ENCODE data around the gene TMPRSS11E.
"Not testable (repeated sequence)": the region's sequence is repeated elsewhere in the genome, so short reads cannot be mapped to it uniquely, and the experiment has no call there.

TMPRSS11E gene, protein sequence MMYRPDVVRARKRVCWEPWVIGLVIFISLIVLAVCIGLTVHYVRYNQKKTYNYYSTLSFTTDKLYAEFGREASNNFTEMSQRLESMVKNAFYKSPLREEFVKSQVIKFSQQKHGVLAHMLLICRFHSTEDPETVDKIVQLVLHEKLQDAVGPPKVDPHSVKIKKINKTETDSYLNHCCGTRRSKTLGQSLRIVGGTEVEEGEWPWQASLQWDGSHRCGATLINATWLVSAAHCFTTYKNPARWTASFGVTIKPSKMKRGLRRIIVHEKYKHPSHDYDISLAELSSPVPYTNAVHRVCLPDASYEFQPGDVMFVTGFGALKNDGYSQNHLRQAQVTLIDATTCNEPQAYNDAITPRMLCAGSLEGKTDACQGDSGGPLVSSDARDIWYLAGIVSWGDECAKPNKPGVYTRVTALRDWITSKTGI

GRCh38 chr4:68447201-68447600, at the start of gene TMPRSS11E:
TSS of gene TMPRSS11E (plus strand) at chr4:68447463. CDS start at chr4:68447513, 50 bp downstream.
- no peak for DNase-seq

- no peak for DNase-seq
Observed at GRCh38 chr4:68399306-68399705, 48.0 kb upstream of the TMPRSS11E start.

DNA sequence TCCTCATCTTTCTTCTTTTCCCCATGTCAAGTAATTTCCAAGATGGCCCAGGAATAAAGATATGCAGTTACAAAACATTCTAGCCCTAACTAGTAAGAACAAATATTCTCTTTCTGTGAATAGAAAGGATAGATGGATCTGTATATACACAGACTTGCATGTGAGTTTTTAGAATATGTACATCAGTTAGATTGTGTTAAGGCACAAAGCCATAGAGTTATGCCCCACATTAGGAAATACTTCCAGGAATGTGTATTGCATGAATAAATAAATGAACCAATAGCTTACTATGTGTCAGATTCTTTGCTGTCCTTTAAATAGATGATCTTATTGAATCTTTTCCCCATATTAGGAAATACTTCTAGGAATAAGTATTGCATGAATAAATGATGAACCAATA, 46.0 kb upstream of the TMPRSS11E start:
- DNase-seq: no peak

DNA sequence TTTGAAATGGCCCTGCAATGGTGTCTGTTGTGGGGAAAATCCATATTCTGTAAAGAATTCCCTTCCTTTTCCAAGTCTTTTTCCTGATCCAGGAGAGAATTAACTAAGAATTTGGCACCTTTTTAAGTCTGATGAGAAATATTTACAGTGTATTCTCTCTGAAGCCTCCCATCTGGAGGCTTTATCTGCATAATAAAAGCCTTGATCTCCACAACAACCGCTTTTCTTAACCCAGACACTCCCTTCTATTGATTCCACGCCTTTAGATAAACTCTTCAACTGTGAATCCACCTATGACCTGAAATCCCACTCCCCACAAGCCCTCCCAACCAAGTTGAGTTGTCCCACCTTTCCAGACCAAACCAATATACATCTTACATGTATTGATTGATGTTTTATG, 43.1 kb upstream of the TMPRSS11E start:
- DNase-seq: no peak

- DNase-seq: not testable (repeated sequence)
Observed at GRCh38 chr4:68405718-68406478, 41.4 kb upstream of the TMPRSS11E start.

DNA sequence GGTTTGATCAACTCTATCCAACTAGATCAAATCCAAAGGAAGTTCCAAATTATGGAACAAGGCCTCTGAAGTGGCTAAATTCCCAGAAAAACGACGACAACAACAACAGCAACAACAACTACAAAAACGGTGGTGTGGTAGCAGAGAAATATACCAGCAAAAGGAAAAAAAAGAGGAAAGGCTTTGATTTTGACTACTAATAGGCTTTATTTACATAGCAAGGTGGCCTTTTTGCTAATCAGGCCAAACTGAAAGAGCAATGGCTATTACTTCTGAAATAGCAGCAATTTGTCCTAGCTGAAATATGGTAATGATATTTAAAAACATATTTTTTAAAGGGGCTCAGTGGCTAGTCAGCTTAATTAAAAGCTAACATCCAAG, 40.8 kb upstream of the TMPRSS11E start:
- no peak for DNase-seq

GRCh38 chr4:68407015-68407867, 40.0 kb upstream of the TMPRSS11E start:
- DNase-seq: not testable (repeated sequence)

- DNase-seq: no peak
Observed at GRCh38 chr4:68407868-68408190, 39.4 kb upstream of the TMPRSS11E start.

- DNase-seq: no peak
Observed at GRCh38 chr4:68410149-68410548, 37.1 kb upstream of the TMPRSS11E start.

DNA sequence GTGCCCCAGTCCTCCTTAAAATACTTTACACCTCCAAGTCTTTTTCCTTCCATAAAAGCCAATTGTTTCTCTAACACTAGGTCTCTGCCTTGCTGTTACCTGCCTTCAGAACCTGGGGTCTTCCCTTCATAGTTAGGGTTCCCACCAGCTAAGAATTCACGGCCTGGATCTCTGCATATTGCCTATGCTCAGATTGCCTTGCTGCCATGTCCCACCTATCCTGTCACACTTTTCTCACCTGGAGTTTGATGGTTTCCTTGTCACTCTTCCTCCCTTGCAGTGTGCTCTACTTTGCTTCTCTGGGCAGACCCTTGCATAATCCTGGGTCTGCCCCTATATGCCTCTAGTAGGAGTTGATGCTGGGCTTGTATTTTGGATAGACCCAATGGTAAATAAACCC, 36.6 kb upstream of the TMPRSS11E start:
- no peak for DNase-seq

GRCh38 chr4:68412031-68412430, 35.2 kb upstream of the TMPRSS11E start:
- not testable (repeated sequence) for DNase-seq

GRCh38 chr4:68416591-68416990, 30.7 kb upstream of the TMPRSS11E start:
- no peak for DNase-seq

- no peak for DNase-seq
Observed at GRCh38 chr4:68426516-68426915, 20.7 kb upstream of the TMPRSS11E start.

DNA sequence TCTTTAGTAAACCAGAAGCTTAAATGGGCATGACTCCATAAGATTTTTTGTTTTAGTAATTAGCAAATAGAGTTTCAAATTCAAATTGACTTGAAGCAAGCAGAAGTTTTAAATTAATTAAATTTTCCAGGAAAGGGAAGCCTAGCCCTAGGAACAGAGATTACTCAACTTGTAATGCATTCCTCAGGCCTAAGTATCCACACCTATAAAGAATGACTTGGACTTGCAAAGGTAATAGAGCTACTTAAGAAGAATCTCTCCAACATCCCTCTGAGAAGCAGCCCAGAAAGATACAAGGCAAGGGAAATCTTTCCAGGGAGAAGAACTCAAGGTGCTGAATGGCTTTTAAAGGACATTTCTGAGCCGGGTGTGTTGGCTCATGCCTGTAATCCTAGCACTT, 16.9 kb upstream of the TMPRSS11E start:
- no peak for DNase-seq

DNA sequence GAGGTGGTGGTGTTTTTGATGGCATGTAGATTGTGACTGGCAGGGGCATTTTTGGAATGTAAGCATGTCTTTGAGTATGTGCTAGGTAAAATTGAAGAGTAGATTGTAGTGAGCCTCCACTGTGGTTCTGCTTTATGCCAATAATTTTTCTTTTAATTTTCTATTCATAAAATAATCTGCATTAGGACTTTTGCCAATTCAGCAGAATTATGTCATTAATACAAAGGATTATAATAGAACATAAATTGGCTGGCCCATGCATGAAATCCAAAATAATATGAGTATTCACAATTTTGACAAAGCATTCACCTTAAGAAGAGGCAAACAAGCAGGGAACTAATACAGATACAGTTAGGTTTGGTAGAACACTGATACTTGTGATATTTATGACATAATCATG, 14.9 kb upstream of the TMPRSS11E start:
- no peak for DNase-seq

DNA sequence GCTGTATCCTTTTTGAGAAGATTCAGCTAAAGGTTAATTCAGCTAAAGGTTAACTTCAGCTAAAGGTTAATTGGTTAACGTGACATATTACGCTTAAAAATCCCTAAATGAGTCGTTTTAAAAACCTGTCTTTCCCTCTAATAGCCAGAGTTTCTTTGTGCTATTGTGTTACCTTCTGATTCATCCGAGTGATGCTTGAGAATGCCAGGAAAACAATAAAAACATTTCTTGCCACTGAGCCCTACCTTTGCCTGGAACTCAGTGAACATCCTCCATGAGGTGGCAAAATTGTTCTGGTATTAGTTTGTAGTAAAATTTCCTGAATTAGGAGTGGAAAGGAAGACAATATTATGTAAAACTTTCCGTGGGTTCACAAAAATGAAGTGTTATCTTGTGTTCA, 13.7 kb upstream of the TMPRSS11E start:
- no peak for DNase-seq

GRCh38 chr4:68434277-68434676, 13.0 kb upstream of the TMPRSS11E start:
- no peak for DNase-seq

GRCh38 chr4:68434836-68435235, 12.4 kb upstream of the TMPRSS11E start:
- DNase-seq: no peak

DNA sequence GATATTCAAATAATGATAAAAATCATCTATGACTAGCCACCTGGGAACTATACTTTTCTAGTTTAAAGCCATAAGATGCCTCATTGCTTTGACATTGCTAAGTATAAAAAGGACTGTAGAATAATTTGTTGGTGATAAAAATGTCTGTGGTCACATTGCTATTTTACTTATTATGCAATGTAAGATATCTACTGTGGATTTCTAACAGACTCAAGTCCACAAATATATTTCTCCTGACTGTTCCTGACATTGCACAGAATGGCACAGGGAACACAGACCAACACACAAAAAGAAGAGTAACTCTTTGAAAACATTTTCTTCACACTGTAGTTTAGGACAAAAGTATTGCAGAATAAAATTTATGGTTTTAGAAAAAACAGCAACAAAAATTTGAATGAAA, 2.2 kb upstream of the TMPRSS11E start:
- no peak for DNase-seq

DNA sequence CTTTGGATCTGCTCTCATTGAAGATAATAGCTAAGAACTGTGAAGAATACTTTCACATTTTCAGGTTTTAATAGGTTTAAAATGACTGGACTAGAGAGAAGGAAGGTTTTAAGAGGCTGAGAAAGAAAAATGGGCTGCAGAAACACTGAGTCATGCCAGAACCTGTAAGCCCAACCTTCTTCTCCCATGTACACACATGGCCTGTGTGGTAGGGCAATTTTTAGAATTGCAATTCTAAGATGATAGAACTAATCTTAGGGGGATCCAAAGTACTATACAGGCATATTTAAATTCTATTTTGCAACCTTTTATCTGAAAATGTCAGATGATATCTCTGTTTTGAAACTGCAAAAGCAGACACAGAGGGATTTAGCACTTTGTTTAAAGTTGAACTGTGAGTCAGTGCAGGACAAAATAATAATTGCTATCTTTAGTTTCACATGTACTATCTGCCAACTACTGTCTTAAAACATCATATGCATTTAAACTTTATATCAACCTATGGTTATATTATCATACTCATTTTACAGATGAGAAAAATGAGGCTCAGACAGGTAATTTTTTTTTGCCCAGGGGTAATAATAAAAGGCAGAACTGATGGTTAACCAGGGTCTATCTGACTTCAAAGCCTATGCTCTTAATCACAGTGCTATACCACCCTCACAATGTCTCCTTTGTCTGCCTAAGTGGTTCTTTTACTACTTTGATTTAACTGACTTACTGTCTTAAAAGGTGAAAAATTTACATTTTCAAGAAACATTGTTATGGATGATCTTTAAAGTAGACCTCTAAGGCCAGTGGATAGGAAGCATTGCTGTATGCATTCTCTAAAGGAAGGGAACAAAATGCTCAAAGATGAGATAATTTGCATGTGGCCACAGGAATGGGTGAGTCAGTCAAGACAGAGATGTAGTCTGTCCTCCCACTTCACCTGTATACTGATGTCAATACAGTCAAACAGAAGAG, 4.3 kb downstream of the TMPRSS11E start:
- no peak for DNase-seq

DNA sequence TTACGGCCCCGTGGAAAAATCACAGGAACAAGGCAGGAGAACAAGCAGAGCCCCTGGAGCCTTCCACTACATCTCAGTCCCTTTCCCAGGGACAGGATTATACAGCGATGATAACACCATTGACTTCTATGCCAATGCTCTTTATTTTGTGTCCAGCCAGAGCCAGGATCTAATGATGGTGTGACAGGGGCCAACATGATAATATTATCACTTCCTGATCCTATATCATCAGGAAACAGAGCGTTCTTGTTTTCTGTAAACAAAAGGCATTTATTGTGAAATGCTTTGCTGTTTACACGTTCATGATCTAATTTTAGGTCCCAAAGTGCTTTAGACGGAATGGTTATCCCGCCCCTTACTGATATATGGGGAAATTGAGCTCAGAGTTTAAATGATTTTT, 12.8 kb downstream of the TMPRSS11E start:
- DNase-seq: no peak

- DNase-seq: no peak
Observed at GRCh38 chr4:68461790-68462189, 14.5 kb downstream of the TMPRSS11E start.

All from femur (tissue), 1 donor.